IPS DF 4.7 (cell line): ENCODE measurements around the gene BRD9.

Source experiments
- DNase-seq: peaks from one replicate; pipeline ENCODE4 v3.0.0-alpha.2; 2013; ENCODE audit warnings: low spot score; ENCODE audit errors: extremely low read depth

Gene BRD9

DNA sequence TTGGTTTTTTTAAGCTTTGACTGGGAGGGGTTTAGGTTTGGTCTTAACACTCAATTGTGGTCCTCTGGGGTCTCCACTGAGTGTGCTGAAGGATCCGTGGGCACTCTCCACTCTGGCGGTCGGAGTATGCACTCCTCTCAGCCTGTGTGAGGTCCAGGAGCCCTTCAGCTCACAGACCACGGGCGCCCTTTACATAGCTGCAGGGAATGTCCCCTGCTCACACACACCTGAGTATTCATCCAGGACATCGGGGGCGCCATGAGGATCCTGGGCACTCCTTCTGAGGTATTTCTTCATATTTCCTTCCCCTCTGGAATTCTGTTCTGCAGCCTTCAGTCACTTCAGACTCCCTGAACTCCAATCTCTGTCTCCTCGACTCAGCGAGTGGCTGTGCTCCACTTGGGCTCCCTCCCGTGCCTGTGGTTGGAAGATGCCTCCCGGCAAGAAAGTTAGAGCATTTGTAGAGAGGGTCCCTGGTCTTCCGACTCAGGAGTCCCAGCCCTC lies 12.6 kb upstream of the BRD9 start:
- DNase-seq = no peak

DNA sequence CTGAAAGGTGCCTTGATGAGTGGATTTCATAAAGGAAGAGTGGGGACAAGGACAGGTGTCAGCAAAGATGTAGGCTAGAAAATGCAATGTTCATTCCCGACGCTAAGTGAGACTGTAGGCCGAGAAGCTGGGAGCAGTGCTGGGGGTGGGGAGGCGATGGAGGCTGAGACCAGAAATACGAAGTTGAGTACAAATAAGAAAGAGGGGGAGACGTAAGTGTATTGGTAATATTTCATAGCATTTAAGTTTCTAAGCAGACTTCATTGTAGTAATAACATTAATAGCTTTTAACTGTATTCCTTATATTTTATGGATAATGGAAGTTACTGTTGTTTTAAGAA lies 11.1 kb upstream of the BRD9 start:
- no peak for DNase-seq

DNA sequence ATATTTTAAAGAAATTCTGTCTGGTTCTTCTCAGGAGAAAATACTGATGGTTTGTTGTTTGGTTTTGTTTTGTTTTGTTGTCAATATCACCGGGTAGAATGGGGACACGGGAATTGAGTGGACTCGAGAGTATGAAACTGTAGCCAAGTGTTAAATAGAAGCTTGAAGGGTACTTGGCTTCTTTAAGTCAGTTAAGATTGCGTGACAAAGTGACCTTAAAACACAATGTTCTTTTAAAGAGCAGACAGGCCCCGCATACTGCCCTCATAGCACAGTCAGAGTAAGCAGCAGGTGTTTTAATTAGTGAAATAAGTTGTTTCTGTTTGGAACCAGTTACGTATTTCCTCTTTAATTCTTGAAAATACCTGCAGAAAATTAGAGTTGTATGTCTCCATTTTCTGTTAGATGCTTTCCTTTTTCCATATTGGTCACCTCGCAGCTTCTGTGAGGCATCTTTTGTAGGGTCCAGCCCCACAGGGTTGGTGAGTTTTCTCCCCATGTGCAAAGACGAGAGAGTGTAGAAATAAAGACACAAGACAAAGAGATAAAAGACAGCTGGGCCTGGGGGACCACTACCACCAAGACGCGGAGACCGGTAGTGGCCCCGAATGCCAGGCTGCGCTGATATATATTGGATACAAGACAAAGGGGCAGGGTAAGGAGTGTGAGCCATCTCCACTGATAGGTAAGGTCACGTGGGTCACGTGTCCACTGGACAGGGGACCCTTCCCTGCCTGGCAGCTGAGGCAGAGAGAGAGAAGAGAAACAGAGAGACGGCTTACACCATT lies 9.7 kb upstream of the BRD9 start:
- DNase-seq = no peak

DNA sequence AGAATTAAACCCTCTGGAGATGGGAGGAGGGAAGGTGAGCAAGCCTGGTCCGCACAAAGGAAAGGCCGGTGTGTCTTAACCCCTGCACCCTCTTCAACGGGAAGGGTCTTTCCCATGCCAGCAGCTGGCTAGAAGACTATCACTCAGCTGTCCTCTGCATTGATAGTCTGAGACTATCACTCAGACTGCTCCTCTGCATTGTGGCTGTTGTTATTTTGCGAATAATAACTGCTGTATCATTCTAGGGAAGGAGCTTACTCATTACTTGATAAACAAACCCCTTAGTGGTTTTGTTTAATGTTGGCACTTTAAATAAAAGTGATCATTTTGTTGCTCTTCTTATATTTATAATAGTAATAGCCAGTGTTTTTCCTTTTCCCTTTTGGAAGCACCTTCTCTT lies 8.2 kb upstream of the BRD9 start:
- no peak for DNase-seq

DNA sequence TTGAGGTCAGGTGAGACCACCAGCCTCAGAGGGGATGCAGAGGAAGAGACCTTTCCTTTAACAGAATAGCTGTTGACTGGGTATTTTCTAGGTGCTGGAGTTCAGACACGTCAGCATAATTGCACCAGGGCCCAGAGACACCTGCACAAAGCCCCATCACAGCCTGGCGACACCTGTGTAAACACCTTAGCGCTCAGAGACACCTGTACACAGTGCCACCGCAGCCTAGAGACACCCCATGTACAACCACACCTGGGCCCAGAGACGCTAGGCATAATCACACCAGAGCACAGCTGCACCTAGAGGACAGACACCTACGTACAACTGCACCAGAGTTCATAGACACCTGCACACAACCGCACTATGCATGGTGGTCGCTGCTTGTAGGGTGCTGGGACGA lies 1.1 kb upstream of the BRD9 start:
- no peak for DNase-seq

DNA sequence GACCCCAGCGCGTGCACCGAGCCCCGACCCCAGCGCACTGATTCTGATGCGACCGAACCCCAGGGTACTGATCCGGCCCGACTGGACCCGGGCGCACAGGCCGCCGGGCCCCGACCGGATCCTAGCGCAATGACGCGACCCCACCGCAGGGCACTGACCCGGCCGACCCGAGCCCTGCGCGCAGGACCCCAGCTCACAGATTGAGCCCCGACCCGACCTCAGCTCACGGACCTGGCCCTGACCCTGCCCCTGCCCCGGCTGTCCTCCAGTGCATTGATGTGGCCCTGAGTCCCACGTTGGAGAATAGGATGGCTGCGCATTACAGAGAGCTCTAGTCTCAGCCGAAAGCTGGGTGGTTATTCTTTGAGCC lies 521 bp upstream of the BRD9 start:
- DNase-seq = no peak

DNA sequence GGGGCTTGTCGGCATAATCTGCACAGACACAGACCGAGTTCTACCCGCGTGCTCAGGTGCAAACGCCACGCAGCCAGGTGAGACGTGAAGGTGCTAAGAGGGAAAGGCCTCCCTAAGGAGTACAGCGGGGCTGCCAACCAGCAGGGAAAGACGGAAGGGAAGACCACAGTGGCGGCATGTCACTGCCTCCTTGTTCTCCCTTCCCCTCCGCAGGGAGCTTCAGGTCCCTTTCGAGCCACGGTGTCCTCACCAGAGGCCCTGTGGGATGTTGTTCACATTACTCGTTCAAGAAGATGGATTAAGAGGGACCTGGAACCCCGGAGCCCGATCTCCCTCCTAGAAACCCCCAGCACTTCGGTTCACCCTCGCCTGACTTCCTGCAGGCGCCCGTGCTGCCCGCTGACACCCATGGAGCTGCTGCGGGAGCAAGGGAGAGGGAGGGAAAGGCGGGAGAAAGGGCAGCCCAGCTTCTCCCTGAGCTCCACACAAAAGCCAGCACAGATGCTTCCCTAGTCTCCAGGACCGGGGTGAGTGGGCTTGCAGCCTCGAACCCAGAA lies 686 bp downstream of the BRD9 start:
- DNase-seq = no peak

DNA sequence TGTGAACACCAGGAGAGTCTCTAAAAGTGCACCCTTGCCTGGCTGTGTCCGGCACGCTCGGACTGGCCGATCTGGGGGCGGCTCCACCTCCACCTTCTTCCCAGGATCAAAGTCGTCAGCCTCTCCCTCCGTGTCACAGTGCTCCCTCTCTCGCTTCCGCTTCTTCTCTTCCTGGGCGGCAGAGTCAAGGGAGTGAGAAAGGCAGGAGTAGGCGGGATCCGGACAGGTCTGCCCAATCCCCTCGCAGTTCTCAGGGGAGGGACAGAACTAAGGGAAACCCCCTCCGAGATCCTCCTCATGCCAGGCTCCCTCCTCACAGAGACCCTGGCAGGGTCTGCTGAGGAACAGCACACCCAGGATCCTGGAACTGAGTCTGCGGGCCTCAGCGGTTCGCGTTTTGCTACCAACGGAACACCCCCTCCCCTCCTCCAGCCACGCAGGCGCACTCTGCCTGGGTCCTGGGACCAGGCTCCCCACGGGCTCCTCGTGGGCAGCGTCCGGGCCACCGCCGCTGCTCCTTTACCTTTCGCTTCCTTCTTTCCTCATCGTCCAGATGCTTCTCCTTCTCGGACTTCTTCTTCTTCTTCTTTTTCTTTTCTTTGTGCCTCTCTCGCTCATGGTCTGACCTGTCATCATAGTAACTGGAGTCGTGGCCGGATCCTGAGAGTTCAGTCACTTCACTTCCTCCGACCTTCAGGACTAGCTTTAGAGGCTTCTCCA lies 1.3 kb downstream of the BRD9 start:
- DNase-seq = no peak

DNA sequence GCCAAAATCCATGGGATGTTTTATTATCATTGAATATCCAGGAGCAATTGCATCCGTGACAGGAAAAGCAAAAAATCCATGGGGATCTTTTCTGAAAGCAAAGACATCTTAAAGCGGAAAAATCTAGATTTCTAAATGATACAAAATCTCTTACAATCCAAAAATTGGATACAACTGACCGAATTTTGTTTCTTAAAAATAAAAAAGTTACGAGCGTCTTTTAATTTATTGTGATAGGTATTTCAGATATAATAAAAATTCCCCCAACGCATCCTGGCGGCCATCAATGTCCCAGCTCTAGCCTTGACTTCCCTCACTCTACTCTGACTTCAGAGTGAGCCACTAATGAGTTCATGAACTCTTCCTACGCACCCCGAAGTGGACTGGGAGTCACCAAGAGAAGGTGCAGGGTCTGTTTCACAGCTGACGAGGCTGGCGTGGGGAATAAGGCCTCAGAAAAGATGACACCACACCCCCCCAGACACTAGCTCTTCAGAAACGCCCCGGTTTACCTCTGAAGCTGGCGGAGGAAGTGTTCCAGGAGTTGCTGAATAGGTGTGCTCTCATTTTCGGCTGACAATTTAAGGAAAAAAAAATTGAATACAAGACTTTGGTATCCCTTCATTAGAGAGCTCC lies 3.4 kb downstream of the BRD9 start:
- no peak for DNase-seq

DNA sequence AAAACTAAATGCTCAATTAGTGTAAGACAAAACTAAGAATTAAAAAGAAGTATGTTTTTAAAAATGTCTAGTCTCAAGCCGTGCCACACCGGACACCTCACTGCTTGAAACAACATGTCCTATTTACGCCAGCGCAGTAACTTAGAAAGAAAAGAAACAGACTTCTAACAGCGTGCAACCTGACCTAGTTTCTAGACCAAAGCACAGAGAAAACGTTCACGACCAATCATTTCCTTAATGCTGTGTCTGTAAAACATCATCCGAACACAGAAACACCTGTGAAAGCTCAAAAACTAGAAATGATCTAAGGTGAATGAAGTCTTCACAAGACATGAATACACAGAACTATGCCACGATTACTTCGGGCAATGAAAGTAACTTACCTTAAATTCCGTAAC lies 4.0 kb downstream of the BRD9 start:
- DNase-seq = no peak

DNA sequence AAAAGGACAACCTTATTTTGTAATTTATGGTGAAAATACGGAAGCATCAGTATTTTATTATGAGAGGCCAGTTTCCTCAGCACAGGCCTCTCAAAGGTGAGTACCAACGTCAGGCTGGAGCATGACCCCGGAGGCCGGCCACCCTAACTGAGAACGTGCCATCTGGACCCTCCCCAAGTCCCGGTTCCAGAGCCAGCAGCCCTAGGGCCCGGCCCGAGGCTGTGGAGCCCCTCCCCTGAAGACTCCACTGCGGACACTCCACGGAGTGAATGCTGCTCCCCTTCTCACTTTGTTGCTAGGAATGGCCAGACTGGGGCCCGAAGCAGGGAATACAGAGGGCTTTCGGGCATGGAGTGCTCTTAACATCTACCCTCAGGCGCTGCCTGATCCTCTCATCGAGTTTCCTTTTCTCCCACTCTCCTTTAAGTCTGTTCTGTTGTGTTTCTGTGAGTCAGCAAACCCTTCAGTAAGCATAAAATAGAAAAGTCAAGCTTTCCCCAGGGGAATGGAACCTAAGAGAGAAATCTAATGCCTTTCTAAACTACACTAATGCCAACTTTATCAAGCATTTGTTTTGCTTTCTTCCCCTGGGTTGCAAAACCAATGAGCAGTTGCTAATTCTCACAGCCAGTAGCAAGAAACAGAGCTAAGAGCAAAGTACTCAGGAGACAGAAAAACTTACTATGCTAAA lies 4.5 kb downstream of the BRD9 start:
- no peak for DNase-seq

DNA sequence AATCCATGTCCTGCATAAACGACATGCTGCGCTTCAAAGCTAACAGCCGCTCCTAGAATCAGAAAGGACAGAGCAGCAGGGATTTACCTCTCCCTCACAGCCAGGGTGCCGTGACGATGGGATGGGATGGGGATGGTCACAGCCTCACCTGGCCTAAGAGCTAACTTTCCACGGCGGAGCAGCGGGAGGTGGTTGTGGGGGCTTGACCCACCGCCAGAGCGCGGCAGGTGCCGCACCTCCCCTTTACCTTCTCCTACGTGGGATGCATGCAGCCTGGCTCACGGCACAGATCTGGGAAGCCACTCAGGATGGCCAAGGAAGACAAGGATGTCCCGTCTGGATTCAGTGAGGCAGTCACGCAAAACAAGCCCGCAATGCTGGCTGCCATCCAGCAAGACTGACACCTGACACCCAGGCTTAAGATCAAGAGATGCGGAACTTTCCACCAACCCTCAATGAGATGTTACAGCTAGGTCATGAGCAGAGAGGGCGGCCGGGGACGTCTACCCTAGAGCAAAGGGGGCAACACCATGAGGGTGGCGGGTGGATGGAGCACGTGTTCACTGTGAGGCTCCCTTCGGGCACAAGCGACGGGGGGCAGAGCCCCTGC lies 5.8 kb downstream of the BRD9 start:
- no peak for DNase-seq

DNA sequence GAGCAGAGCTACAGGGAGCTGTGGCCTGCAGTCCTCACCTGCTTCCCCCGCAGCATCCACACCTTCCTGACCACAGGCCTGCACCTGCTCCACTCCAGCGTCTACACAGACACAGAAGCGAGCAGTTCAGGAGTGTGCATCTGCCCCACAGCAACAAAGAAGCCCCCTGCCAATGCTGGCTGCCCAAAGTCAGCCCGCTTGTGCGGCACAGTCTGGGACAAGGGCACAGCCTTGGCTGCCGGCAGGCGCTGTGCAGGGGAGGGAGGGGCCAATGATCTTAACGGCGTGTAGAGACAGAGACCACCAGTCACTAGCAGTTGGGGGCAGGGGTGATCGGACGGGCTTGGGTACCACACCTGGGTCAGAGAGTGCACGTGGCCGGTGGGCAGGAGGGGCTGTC lies 6.6 kb downstream of the BRD9 start:
- no peak for DNase-seq

DNA sequence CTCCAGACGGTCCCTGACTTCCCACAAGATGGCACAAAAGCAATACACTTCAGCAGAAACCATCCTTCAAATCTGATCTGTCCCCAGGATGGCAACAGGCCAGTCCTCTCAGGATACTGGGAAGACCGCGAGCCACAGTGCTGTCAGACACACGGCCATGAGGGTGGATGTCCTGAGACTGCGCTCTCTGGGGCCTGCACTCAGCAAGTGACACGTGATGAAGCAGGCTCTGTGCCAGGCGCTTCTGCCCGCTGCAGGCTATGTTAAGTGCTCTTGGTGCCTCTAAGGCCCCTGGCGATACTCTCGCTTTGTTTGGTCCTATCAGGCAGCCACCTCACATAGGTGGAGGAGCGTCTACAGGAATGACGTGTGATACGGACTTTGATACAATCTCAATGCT lies 7.1 kb downstream of the BRD9 start:
- DNase-seq = no peak

DNA sequence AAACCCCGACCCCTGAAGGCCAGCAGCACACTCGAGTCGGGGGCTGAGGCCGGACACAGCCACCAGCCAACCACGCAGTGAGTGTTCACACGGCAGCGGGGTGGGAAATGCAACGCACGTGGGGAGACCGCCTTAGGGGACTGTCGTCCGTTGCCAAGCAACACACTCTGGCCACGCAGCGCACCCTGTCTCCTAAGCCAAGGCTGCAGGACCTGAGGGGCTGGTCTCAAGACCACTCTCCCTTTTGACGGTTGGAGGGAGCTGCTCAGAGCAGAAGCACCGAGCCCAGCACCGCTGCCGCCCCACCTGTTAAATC lies 7.5 kb downstream of the BRD9 start:
- no peak for DNase-seq

DNA sequence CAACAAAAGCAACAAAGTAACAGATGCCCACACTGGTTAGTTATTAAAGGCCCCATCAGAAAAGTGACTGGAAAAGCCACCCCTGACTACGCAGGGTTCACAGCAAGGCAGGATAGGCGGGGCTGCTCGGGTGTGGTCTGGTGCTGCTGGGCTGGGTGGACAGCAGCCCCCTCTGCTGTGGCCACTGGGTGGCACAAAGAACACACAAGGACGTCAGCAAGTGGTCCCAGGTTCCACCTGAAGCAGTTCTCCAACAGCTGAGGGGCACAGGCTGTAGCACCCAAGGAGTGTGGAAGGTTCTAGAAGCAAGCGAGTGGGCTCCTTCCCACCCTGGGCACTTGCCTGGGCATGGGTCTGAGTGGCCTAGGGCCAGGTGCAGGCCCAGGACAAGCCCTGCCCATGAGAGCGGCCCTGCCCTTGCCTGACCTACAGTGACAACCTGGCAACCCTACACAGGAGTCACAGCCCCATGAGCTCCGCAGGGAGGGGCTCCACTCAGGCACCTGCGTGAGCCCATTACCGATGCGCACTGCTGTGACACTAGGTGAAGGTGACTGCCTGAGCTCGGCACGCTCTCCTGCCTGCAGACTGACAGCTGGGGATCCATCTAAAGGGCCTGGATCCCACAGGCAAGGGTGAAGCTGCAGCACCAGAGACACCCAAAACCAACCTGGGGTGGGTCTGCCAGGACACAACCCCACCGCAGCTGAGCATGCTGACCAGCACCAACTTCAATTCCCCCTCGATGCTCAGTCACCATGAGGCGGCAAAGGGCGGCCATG lies 8.1 kb downstream of the BRD9 start:
- DNase-seq = no peak

DNA sequence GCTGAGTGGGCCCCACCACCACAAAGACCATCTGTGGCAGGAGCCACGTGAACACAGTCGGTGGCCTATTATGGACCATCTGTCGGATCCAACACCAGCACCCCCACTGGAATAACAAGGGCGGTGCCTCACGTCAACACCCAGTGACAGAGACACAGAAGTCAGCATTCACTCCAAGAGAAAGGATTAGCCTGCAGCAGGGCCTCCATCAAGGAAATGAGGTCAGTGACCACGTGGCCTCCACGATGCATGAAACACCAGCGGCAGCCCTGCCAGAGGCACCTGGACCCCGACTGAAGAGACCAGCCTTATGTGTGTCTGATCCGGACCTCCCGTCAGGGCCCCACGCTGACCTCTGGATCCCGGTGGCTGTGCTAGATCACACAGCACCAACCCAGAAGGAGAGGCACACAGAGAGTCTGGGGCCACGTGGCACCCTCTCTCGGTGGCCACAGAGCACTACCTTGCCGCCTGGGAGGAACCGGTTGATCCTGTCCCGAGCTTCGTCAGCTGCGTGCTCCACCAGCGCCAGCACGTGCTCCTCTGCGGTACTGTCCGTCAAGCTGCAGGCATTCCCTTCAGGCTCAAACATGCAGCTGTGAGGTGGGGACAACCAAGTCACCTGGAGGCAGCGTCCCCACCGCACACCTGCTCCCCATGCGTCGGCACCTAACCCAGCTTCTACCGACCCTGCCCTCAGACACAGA lies 9.0 kb downstream of the BRD9 start:
- DNase-seq = no peak

DNA sequence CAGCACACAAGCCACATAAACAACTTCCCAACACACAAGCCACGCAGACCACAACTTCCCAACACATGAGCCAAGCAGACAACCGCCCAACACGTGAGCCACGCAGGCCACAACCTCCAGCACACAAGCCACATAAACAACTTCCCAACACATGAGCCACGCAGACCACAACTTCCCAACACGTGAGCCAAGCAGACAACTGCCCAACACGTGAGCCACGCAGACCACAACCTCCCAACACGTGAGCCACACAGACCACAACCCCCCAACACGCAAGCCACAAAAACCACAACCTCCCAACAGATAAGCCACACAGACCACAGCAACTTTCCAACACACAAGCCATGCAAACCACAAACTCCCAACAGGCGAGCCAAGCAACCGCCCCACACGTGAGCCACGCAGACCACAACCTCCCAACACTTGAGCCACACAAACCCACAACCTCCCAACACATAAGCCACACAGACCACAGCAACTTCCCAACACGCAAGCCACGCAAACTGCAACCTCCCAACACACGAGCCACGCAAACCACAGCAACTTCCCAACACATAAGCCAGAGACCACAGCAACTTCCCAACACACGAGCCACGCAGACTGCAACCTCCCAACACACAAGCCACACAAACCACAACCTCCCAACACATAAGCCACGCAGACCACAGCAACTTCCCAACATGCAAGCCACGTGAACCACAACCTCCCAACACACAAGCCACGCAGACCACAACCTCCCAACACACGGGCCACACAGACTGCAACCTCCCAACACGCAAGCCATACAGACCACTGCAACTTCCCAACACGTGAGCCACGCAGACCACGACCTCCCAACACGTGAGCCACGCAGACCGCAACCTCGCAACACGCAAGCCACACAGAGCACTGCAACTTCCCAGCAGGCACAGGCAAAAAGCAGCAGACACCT lies 10.1 kb downstream of the BRD9 start:
- no peak for DNase-seq

DNA sequence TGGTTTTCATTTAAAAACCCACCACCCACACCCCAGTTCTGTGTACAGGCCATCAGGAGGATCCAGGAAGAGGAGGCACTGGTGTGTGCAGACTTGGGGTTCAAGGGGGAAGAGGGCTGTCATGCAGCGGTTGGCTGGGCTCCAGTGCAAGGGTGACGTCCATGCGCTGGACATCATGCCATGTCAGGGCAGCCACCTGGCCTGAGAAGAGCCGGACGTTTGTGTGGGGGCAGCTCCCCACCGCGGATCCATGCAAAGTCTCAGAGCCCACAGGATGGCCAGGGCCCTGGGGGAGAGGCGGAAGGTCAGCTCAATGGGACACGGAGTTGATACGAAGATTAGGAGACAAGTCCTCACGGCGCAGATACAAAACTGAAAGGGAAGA lies 11.1 kb downstream of the BRD9 start:
- DNase-seq = no peak
